Smooth muscle cell (in vitro differentiated cells): Measurements from ENCODE around the gene NCSTN. TPM values are rescaled to one million over a fixed set of nuclear protein-coding genes. Genes with fewer than 3 reads are reported as not detected.

Experiments
- DNase-seq: peaks from one replicate; lab custom pipeline; 2025; ENCODE audit not compliant: unreplicated experiment; lab: John Stamatoyannopoulos, UW
- H2AFZ ChIP-seq: fragments of 200-600 bp; sonication (generic); 2 replicates; pipeline ENCODE4 v1.6.0; 2016; ENCODE audit warnings: antibody characterized with exemption, low read depth, mild to moderate bottlenecking
- H3F3A ChIP-seq: fragments of 200-600 bp; sonication (generic); 2 replicates; pipeline ENCODE4 v1.6.0; 2017; ENCODE audit warnings: antibody characterized with exemption, low read depth
- H3K27ac ChIP-seq: fragments of 200-600 bp; sonication (generic); 2 replicates; pipeline ENCODE4 v1.5.1; 2016; ENCODE audit warnings: low read depth, mild to moderate bottlenecking
- H3K27me3 ChIP-seq: fragments of 200-600 bp; sonication (generic); 2 replicates; pipeline ENCODE4 v1.6.1; 2016; ENCODE audit warnings: low read depth, mild to moderate bottlenecking
- H3K36me3 ChIP-seq: fragments of 200-600 bp; sonication (generic); 2 replicates; pipeline ENCODE4 v1.5.1; 2016; ENCODE audit warnings: low read depth
- H3K4me1 ChIP-seq: fragments of 200-600 bp; sonication (generic); 2 replicates; pipeline ENCODE4 v1.5.1; 2016; ENCODE audit warnings: low read depth
- H3K4me2 ChIP-seq: fragments of 200-600 bp; sonication (generic); 2 replicates; pipeline ENCODE4 v1.6.0; 2016; ENCODE audit warnings: mild to moderate bottlenecking
- H3K4me3 ChIP-seq: fragments of 200-600 bp; sonication (generic); 2 replicates; pipeline ENCODE4 v1.5.1; 2016; ENCODE audit warnings: mild to moderate bottlenecking
- H3K79me2 ChIP-seq: fragments of 200-600 bp; sonication (generic); 2 replicates; pipeline ENCODE4 v1.6.0; 2016; ENCODE audit warnings: low read depth, mild to moderate bottlenecking
- H3K9ac ChIP-seq: fragments of 200-600 bp; sonication (generic); 2 replicates; pipeline ENCODE4 v1.6.0; 2016; ENCODE audit warnings: low read depth
- H3K9me3 ChIP-seq: fragments of 200-600 bp; sonication (generic); replicated peaks from 2 replicates; pipeline ENCODE4 v1.5.1; 2016; ENCODE audit warnings: low read depth
- H4K20me1 ChIP-seq: fragments of 200-600 bp; sonication (generic); 2 replicates; pipeline ENCODE4 v1.6.0; 2016; ENCODE audit warnings: low read depth
- CTCF ChIP-seq: fragments of 200-600 bp; sonication (generic); IDR thresholded peaks from 2 replicates; pipeline ENCODE4 v1.5.1; 2017; ENCODE audit warnings: borderline replicate concordance, mild to moderate bottlenecking, antibody characterized with exemption; ENCODE audit not compliant: insufficient read depth, poor library complexity, severe bottlenecking
- WGBS: methylation state at CpG from one replicate; pipeline ENCODE4 v1.1.7; 2016; ENCODE audit warnings: low lambda C conversion rate; 5-methylcytosine and 5-hydroxymethylcytosine counted together
- polyA plus RNA-seq: library from polyadenylated mRNA; unstranded; fragments of >200 nt; fragmentation: Nextera tagmentation; extraction: Ambion mirVana; gene quantifications from 2 replicates; pipeline ENCODE4 v1.2.1, GENCODE V29; 2016
- small RNA-seq: library from RNA; depleted of rRNA; stranded (forward); fragments of <200 nt; gene quantifications from one replicate; pipeline ENCODE3, GENCODE V24; 2014
- total RNA-seq: library from RNA; depleted of rRNA; stranded (reverse); fragments of >200 nt; gene quantifications from 2 replicates; pipeline ENCODE4 v1.2.3, GENCODE V29; 2014

The NCSTN gene
- total and polyA plus RNA-seq, 2 experiments from 2014 or later = 73.4 to 81.4 TPM

GRCh38 chr1:160405331-160405877 is 62.2 kb downstream of the NCSTN start:
- Histone ChIP-seq H4K20me1 (peaks cover 17% of the 10 kb centered on the region), H3K4me2 (peak overlapping the region; percentile 21), H3K4me3 (no peak overlapping the region), H3F3A (no peaks in the 10 kb centered on the region), H3K9me3 (no peaks in the 10 kb centered on the region), H3K27me3 (no peaks in the 10 kb centered on the region), H3K9ac (no peak overlapping the region), H3K27ac (no peak overlapping the region), H3K79me2 (peaks cover 10% of the 10 kb centered on the region), H3K4me1 (peaks cover 63% of the 10 kb centered on the region), H2AFZ (no peak overlapping the region), H3K36me3 (no peaks in the 10 kb centered on the region)
- WGBS = 78% methylated on average over 2 of the region's 2 CpGs
- DNase-seq = no peak
- no peak for TF ChIP-seq CTCF

- TF ChIP-seq CTCF = no peak
- WGBS = 88% methylated on average over 15 of the region's 15 CpGs
- no peaks in the 10 kb centered on the region for H3K27me3 ChIP-seq
Measured at GRCh38 chr1:160406131-160406968, 63.2 kb downstream of the NCSTN start.

GRCh38 chr1:160407839-160408801 is 64.9 kb downstream of the NCSTN start:
- Histone ChIP-seq H3K9me3 (no peaks in the 10 kb centered on the region), H3K27ac (peak overlapping the region; percentile 65), H3K27me3 (no peaks in the 10 kb centered on the region), H2AFZ (no peak overlapping the region), H3K9ac (peak overlapping the region; percentile 57), H3K4me1 (peaks cover 63% of the 10 kb centered on the region), H3K4me2 (peak overlapping the region; percentile 68), H3K36me3 (no peaks in the 10 kb centered on the region), H3K4me3 (no peak overlapping the region), H3K79me2 (peaks cover 4% of the 10 kb centered on the region), H3F3A (no peaks in the 10 kb centered on the region), H4K20me1 (peaks cover 28% of the 10 kb centered on the region)
- 65% methylated on average over 12 of the region's 12 CpGs for WGBS
- DNase-seq = no peak
- no peak for TF ChIP-seq CTCF

More at GRCh38 chr1:160406131-160406968, 63.2 kb downstream of the NCSTN start:
- peaks cover 4% of the 10 kb centered on the region for H3K79me2 ChIP-seq
- DNase-seq = no peak
- H3K4me1 ChIP-seq = peaks cover 66% of the 10 kb centered on the region
- no peaks in the 10 kb centered on the region for H3K36me3 ChIP-seq
- no peak overlapping the region for H3K27ac ChIP-seq
- no peak overlapping the region for H3K9ac ChIP-seq
- H3K4me3 ChIP-seq = no peak overlapping the region
- peaks cover 17% of the 10 kb centered on the region for H4K20me1 ChIP-seq
- no peak overlapping the region for H3K4me2 ChIP-seq
- no peaks in the 10 kb centered on the region for H3F3A ChIP-seq
- H2AFZ ChIP-seq = no peak overlapping the region
- no peaks in the 10 kb centered on the region for H3K9me3 ChIP-seq

Small RNA genes within 50 kb of the gene (small RNA-seq; reads per million reads assigned to genes)
- not detected for gene RF00019
- not detected for gene RNU4-42P

Other genes starting within 250 kb of the NCSTN start
- 17.3 and 20.8 TPM in 2 replicates for gene IGSF8, start 244.8 kb upstream of the NCSTN start, total RNA-seq
- 30.2 and 35.5 TPM in 2 replicates for gene IGSF8, start 244.8 kb upstream of the NCSTN start, polyA plus RNA-seq
- not detected in 2 replicates for gene ATP1A2, start 227.6 kb upstream of the NCSTN start, total RNA-seq
- gene ATP1A2, start 227.6 kb upstream of the NCSTN start, polyA plus RNA-seq = 0.07 TPM in 1 of 2 replicates, not detected in the other
- gene ATP1A4, start 191.8 kb upstream of the NCSTN start, total RNA-seq = not detected in 2 replicates
- not detected in 2 replicates for gene ATP1A4, start 191.8 kb upstream of the NCSTN start, polyA plus RNA-seq
- 0.36 TPM in 1 of 2 replicates, not detected in the other for gene CASQ1, start 152.8 kb upstream of the NCSTN start, total RNA-seq
- gene CASQ1, start 152.8 kb upstream of the NCSTN start, polyA plus RNA-seq = 0.48 TPM in 1 of 2 replicates, not detected in the other
- 85.0 and 115 TPM in 2 replicates for gene PEA15, start 138.0 kb upstream of the NCSTN start, total RNA-seq
- 73.1 and 80.6 TPM in 2 replicates for gene PEA15, start 138.0 kb upstream of the NCSTN start, polyA plus RNA-seq
- gene DCAF8, start 80.8 kb upstream of the NCSTN start, total RNA-seq = 56.7 and 63.6 TPM in 2 replicates
- 79.9 and 92.6 TPM in 2 replicates for gene DCAF8, start 80.8 kb upstream of the NCSTN start, polyA plus RNA-seq
- 40.2 and 47.1 TPM in 2 replicates for gene PEX19, start 58.2 kb upstream of the NCSTN start, total RNA-seq
- 29.2 and 34.5 TPM in 2 replicates for gene PEX19, start 58.2 kb upstream of the NCSTN start, polyA plus RNA-seq
- 171 and 197 TPM in 2 replicates for gene COPA, start 133 bp upstream of the NCSTN start, total RNA-seq
- gene COPA, start 133 bp upstream of the NCSTN start, polyA plus RNA-seq = 182 and 196 TPM in 2 replicates
- gene NHLH1, start 23.7 kb downstream of the NCSTN start, total RNA-seq = 0.99 TPM in 1 of 2 replicates, not detected in the other
- gene NHLH1, start 23.7 kb downstream of the NCSTN start, polyA plus RNA-seq = 0.27 and 0.46 TPM in 2 replicates
- gene VANGL2, start 57.2 kb downstream of the NCSTN start, total RNA-seq = 12.2 and 12.6 TPM in 2 replicates
- 7.1 and 8.3 TPM in 2 replicates for gene VANGL2, start 57.2 kb downstream of the NCSTN start, polyA plus RNA-seq
- not detected in 2 replicates for gene SLAMF6, start 179.9 kb downstream of the NCSTN start, total RNA-seq
- gene SLAMF6, start 179.9 kb downstream of the NCSTN start, polyA plus RNA-seq = not detected in 2 replicates
- not detected in 2 replicates for gene CD84, start 236.1 kb downstream of the NCSTN start, total RNA-seq
- not detected in 2 replicates for gene CD84, start 236.1 kb downstream of the NCSTN start, polyA plus RNA-seq